HFF-Myc (cell line): ENCODE data around the gene TLE3.

ENCODE experiments used
- DNase-seq: peaks from one replicate; pipeline ENCODE4 v3.0.0-alpha.2; 2011; ENCODE audit warnings: low read depth; ENCODE audit errors: extremely low read depth
- H3K4me3 ChIP-seq: replicated peaks from 2 replicates; pipeline ENCODE4 v1.5.1; 2011; ENCODE audit warnings: low read depth, mild to moderate bottlenecking, control low read depth, low read length
- CTCF ChIP-seq: IDR thresholded peaks from 2 replicates; pipeline ENCODE4 v1.5.1; 2012; ENCODE audit warnings: mild to moderate bottlenecking, low read depth, low read length, control low read depth; ENCODE audit errors: missing control alignments

TLE3 gene

GRCh38 chr15:70043590-70043989, 54.1 kb downstream of the TLE3 start:
- DNase-seq, result no peak
- no peak for TF ChIP-seq CTCF
- H3K4me3 ChIP-seq, result no peak overlapping the region

GRCh38 chr15:70042553-70043214, 55.0 kb downstream of the TLE3 start:
- TF ChIP-seq CTCF, result no peak
- no peak overlapping the region for H3K4me3 ChIP-seq
- DNase-seq, result no peak

- no peak overlapping the region for H3K4me3 ChIP-seq
- DNase-seq, result no peak
- no peak for TF ChIP-seq CTCF
Observed at GRCh38 chr15:70039917-70040316, 57.8 kb downstream of the TLE3 start.

GRCh38 chr15:70038730-70039392, 58.9 kb downstream of the TLE3 start:
- TF ChIP-seq CTCF, result no peak
- no peak overlapping the region for H3K4me3 ChIP-seq
- DNase-seq, result no peak

- TF ChIP-seq CTCF, result no peak
- DNase-seq, result no peak
- no peak overlapping the region for H3K4me3 ChIP-seq
Observed at GRCh38 chr15:70037292-70037640, 60.5 kb downstream of the TLE3 start.

- no peak for TF ChIP-seq CTCF
- H3K4me3 ChIP-seq, result no peak overlapping the region
- no peak for DNase-seq
Observed at GRCh38 chr15:70036585-70037291, 61.0 kb downstream of the TLE3 start.
